Body of pancreas (tissue), 4 donors: ENCODE data around the gene GLI3.

Experiments
- POLR2A ChIP-seq, 3 donors: fragments of 450-650 bp; IDR thresholded peaks; one replicate each; pipeline ENCODE4 v1.6.1; 2016; ENCODE audit warnings: antibody characterized with exemption in 3 of 3, mild to moderate bottlenecking in 2 of 3
- TF ChIP-seq, protein P1 (sequence below), 7 experiments: fragments of 450-650 bp in 4 of 7; fragments of 200-600 bp in 3 of 7; sonication (generic) in 3 of 7; IDR thresholded peaks; one replicate each; pipeline ENCODE4 v1.5.1; 2016 to 2019; ENCODE audit warnings: antibody characterized with exemption in 7 of 7

- TF ChIP-seq POLR2A (IDR thresholded peaks at IDR 0.05), result no peak
- TF ChIP-seq, protein P1, sequence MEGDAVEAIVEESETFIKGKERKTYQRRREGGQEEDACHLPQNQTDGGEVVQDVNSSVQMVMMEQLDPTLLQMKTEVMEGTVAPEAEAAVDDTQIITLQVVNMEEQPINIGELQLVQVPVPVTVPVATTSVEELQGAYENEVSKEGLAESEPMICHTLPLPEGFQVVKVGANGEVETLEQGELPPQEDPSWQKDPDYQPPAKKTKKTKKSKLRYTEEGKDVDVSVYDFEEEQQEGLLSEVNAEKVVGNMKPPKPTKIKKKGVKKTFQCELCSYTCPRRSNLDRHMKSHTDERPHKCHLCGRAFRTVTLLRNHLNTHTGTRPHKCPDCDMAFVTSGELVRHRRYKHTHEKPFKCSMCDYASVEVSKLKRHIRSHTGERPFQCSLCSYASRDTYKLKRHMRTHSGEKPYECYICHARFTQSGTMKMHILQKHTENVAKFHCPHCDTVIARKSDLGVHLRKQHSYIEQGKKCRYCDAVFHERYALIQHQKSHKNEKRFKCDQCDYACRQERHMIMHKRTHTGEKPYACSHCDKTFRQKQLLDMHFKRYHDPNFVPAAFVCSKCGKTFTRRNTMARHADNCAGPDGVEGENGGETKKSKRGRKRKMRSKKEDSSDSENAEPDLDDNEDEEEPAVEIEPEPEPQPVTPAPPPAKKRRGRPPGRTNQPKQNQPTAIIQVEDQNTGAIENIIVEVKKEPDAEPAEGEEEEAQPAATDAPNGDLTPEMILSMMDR (IDR thresholded peaks at IDR 0.05), result no peak
Measured at GRCh38 chr7:41972270-41972669, 264.7 kb downstream of the GLI3 start.
